ENCODE data around the gene IL27RA. TPM values are rescaled to one million over a fixed set of nuclear protein-coding genes. Genes with fewer than 3 reads are reported as not detected.

IL27RA gene
- total RNA-seq, 1 experiment from 2014 or later = 6.0 TPM

DNA sequence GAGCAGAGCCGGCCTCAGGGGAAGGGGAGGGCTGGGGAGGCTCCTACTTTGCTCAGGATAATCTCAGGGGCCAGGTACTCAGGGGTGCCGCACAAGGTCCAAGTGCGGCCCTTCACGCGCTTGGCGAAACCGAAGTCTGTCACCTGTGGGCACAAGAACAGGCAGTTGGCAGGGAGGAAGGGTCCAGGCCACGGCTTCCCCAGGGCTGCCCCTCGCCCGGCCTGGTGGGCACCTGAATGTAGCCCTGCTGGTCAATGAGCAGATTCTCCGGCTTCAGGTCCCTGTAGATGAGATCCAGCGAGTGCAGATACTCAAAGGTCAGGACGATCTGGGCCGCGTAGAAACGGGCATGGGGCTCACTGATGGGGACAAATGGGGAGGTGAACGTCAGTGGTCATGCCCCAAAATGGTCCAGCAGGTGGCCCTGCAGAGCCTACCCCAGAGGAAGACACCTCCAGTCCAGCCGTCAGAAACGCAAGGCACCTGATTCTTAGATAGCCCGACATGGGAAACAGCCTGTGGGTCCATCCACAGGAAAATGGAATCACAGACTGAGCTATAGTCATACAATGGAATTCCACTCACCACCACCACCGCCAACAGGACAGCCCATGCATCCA is 66.1 kb downstream of the IL27RA start:
- no peak overlapping the region for H3K4me3 ChIP-seq (ENCODE audit: low read depth, low read length, poor library complexity, severe bottlenecking)
- H3K27ac ChIP-seq (ENCODE audit: low read depth, low read length, poor library complexity, severe bottlenecking) = no peak overlapping the region
- ChIA-PET POLR2A (ENCODE audit: low non-redundant PET) (no interaction called here), CTCF (no interaction called here)
- H3K9me3 ChIP-seq (ENCODE audit: low read depth, low read length, poor library complexity, severe bottlenecking) = peaks cover 8% of the 10 kb centered on the region
- peaks cover 8% of the 10 kb centered on the region for H3K36me3 ChIP-seq (ENCODE audit: insufficient read depth, low read length, poor library complexity, severe bottlenecking)
- H3K27me3 ChIP-seq (replicated peaks; ENCODE audit: insufficient read depth, low read depth, low read length, poor library complexity) = no peaks in the 10 kb centered on the region
- no peaks in the 10 kb centered on the region for H3K4me1 ChIP-seq (ENCODE audit: insufficient read depth, low read length, poor library complexity, severe bottlenecking)
- intact Hi-C loops (cut with micrococcal nuclease; ENCODE audit: unreplicated experiment) = no loop called here
- TF ChIP-seq EZH2 (IDR thresholded peaks at IDR 0.05; ENCODE audit: borderline replicate concordance, low read depth, low read length, poor library complexity, severe bottlenecking) (no peak), CTCF (conservative IDR thresholded peaks at IDR 0.05; ENCODE audit: low read depth, low read length) (peak; percentile 33)
- DNase-seq (ENCODE audit: low spot score) = no peak
- no TSS peak for BruUV-seq (replicated peaks)

DNA sequence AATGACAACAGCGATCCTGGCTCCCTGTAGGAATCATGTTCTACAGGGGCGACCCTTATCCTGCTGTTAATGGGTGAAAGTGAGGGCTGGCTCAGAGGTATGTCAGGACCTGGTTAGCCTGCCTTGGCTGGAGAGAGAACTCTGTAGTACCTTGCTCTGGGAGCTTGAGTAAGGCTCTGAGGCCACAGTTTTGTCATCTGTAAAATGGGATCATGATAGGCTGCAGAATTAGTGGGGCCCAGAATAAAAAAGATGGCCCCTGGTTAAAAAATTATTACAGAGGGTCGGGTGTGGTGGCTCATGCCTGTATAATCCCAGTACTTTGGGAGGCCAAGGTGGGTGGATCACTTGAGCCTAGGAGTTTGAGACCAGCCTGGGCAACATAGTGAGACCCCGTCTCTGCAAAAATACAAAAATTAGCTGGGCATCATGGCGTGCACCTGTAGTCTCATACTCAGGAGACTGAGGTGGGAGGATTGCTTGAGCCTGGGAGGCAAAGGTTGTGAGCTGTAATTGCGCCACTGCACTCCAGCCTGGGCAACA is 69.5 kb downstream of the IL27RA start:
- no peaks in the 10 kb centered on the region for H3K9me3 ChIP-seq (ENCODE audit: low read depth, low read length, poor library complexity, severe bottlenecking)
- no peaks in the 10 kb centered on the region for H3K4me1 ChIP-seq (ENCODE audit: insufficient read depth, low read length, poor library complexity, severe bottlenecking)
- TF ChIP-seq CTCF (conservative IDR thresholded peaks at IDR 0.05; ENCODE audit: low read depth, low read length) = no peak
- H3K4me3 ChIP-seq (ENCODE audit: low read depth, low read length, poor library complexity, severe bottlenecking) = no peak overlapping the region
- no peak for DNase-seq (ENCODE audit: low spot score)
- ChIA-PET POLR2A (ENCODE audit: low non-redundant PET) (no interaction called here), CTCF (no interaction called here)
- no TSS peak for BruUV-seq (replicated peaks)
- intact Hi-C loops (cut with micrococcal nuclease; ENCODE audit: unreplicated experiment) = no loop called here
- peaks cover 8% of the 10 kb centered on the region for H3K36me3 ChIP-seq (ENCODE audit: insufficient read depth, low read length, poor library complexity, severe bottlenecking)
- H3K27me3 ChIP-seq (replicated peaks; ENCODE audit: insufficient read depth, low read depth, low read length, poor library complexity) = no peaks in the 10 kb centered on the region
- H3K27ac ChIP-seq (ENCODE audit: low read depth, low read length, poor library complexity, severe bottlenecking) = no peak overlapping the region

GRCh38 chr19:14102102-14102696 is 70.6 kb downstream of the IL27RA start:
- no peak for DNase-seq (ENCODE audit: low spot score)
- H3K4me1 ChIP-seq (ENCODE audit: insufficient read depth, low read length, poor library complexity, severe bottlenecking) = no peaks in the 10 kb centered on the region

More at GRCh38 chr19:14102102-14102696, 70.6 kb downstream of the IL27RA start:
- H3K27ac ChIP-seq (ENCODE audit: low read depth, low read length, poor library complexity, severe bottlenecking) = no peak overlapping the region
- H3K4me3 ChIP-seq (ENCODE audit: low read depth, low read length, poor library complexity, severe bottlenecking) = no peak overlapping the region
- no peaks in the 10 kb centered on the region for H3K9me3 ChIP-seq (ENCODE audit: low read depth, low read length, poor library complexity, severe bottlenecking)
- ChIA-PET POLR2A (ENCODE audit: low non-redundant PET) (no interaction called here), CTCF (interaction anchor here (0.6 kb wide), 2 partner anchors 14 to 58 kb away, joined by 3 to 9 read pairs; no protein-coding TSS in a partner anchor)
- H3K36me3 ChIP-seq (ENCODE audit: insufficient read depth, low read length, poor library complexity, severe bottlenecking) = peaks cover 6% of the 10 kb centered on the region
- no peaks in the 10 kb centered on the region for H3K27me3 ChIP-seq (replicated peaks; ENCODE audit: insufficient read depth, low read depth, low read length, poor library complexity)
- TF ChIP-seq CTCF (conservative IDR thresholded peaks at IDR 0.05; ENCODE audit: low read depth, low read length) (no peak), EZH2 (IDR thresholded peaks at IDR 0.05; ENCODE audit: borderline replicate concordance, low read depth, low read length, poor library complexity, severe bottlenecking) (no peak)
- intact Hi-C loops (cut with micrococcal nuclease; ENCODE audit: unreplicated experiment) = no loop called here
- no TSS peak for BruUV-seq (replicated peaks)

All from A673 (cell line).